H9 (cell line): ENCODE results near the gene PLD1. TPM values are rescaled to one million over a fixed set of nuclear protein-coding genes. Genes with fewer than 3 reads are reported as not detected.

Source experiments
- DNase-seq: peaks from one replicate; pipeline ENCODE4 v3.0.0-alpha.2; 2017
- H2AFZ ChIP-seq: one replicate; pipeline ENCODE4 v1.6.1; 2013; ENCODE audit warnings: mild to moderate bottlenecking, low read length, control low read depth, moderate library complexity
- H2AK5ac ChIP-seq: 2 replicates; pipeline ENCODE4 v1.6.1; 2013; ENCODE audit warnings: low read length, control low read depth, mixed read lengths; ENCODE audit not compliant: insufficient read length
- H2BK120ac ChIP-seq: one replicate; pipeline ENCODE4 v1.6.1; 2013; ENCODE audit warnings: low read depth, mild to moderate bottlenecking, low read length, control low read depth, inconsistent platforms; ENCODE audit not compliant: poor library complexity, severe bottlenecking
- H2BK12ac ChIP-seq: 2 replicates; pipeline ENCODE4 v1.6.1; 2013; ENCODE audit warnings: low read length, control low read depth, mixed read lengths, low read depth; ENCODE audit not compliant: insufficient read length
- H2BK15ac ChIP-seq: 2 replicates; pipeline ENCODE4 v1.6.1; 2013; ENCODE audit warnings: low read depth, low read length, control low read depth
- H2BK20ac ChIP-seq: one replicate; pipeline ENCODE4 v1.6.1; 2013; ENCODE audit warnings: low read depth, mild to moderate bottlenecking, low read length, control low read depth, inconsistent platforms; ENCODE audit not compliant: poor library complexity, severe bottlenecking
- H2BK5ac ChIP-seq: 2 replicates; pipeline ENCODE4 v1.6.1; 2013; ENCODE audit warnings: low read length, control low read depth, mixed read lengths; ENCODE audit not compliant: insufficient read length
- H3K14ac ChIP-seq: 2 replicates; pipeline ENCODE4 v1.6.1; 2013; ENCODE audit warnings: low read length, control low read depth; ENCODE audit not compliant: insufficient read depth
- H3K18ac ChIP-seq: 2 replicates; pipeline ENCODE4 v1.6.1; 2013; ENCODE audit warnings: low read depth, mild to moderate bottlenecking, mixed read lengths, low read length, control low read depth; ENCODE audit not compliant: insufficient read length
- H3K23ac ChIP-seq: 2 replicates; pipeline ENCODE4 v1.6.1; 2013; ENCODE audit warnings: low read length, control low read depth, mixed read lengths, low read depth; ENCODE audit not compliant: insufficient read length
- H3K23me2 ChIP-seq: 2 replicates; pipeline ENCODE4 v1.6.1; 2013; ENCODE audit warnings: low read depth, mild to moderate bottlenecking, mixed read lengths, low read length, control low read depth; ENCODE audit not compliant: insufficient read length, poor library complexity, severe bottlenecking
- H3K27ac ChIP-seq: 2 replicates; pipeline ENCODE4 v1.5.1; 2013; ENCODE audit warnings: low read length, control low read depth, mixed read lengths, low read depth; ENCODE audit not compliant: insufficient read length
- H3K27me3 ChIP-seq: 2 replicates; pipeline ENCODE4 v1.6.1; 2013; ENCODE audit warnings: low read length, control low read depth, inconsistent platforms; ENCODE audit not compliant: insufficient read depth
- H3K4ac ChIP-seq: 2 replicates; pipeline ENCODE4 v1.6.1; 2013; ENCODE audit warnings: low read depth, mild to moderate bottlenecking, control low read depth, inconsistent platforms, low read length, moderate library complexity
- H3K4me1 ChIP-seq: 2 replicates; pipeline ENCODE4 v1.6.1; 2013; ENCODE audit warnings: low read length, control low read depth, inconsistent platforms; ENCODE audit not compliant: insufficient read depth
- H3K4me2 ChIP-seq: 2 replicates; pipeline ENCODE4 v1.6.1; 2013; ENCODE audit warnings: low read length, control low read depth, mixed read lengths; ENCODE audit not compliant: insufficient read length, insufficient read depth
- H3K56ac ChIP-seq: 2 replicates; pipeline ENCODE4 v1.6.1; 2013; ENCODE audit warnings: low read depth, mild to moderate bottlenecking, mixed read lengths, low read length, control low read depth; ENCODE audit not compliant: insufficient read length
- H3K79me1 ChIP-seq: 2 replicates; pipeline ENCODE4 v1.6.1; 2013; ENCODE audit warnings: low read depth, mild to moderate bottlenecking, moderate library complexity, low read length, control low read depth, inconsistent platforms; ENCODE audit not compliant: insufficient read depth, poor library complexity, severe bottlenecking
- H3K79me2 ChIP-seq: 2 replicates; pipeline ENCODE4 v1.6.1; 2013; ENCODE audit warnings: low read length, control low read depth, inconsistent platforms; ENCODE audit not compliant: insufficient read depth
- H3K9ac ChIP-seq: 2 replicates; pipeline ENCODE4 v1.6.1; 2013; ENCODE audit warnings: low read length, control low read depth, mixed read lengths; ENCODE audit not compliant: insufficient read length; ENCODE audit errors: extremely low read depth
- H3K9me3 ChIP-seq: one replicate; pipeline ENCODE4 v1.6.1; 2013; ENCODE audit warnings: low read depth, low read length, inconsistent platforms; ENCODE audit not compliant: control insufficient read depth
- H3T11ph ChIP-seq: one replicate; pipeline ENCODE4 v1.6.1; 2013; ENCODE audit warnings: mild to moderate bottlenecking, low read length, control low read depth, inconsistent platforms
- H4K20me1 ChIP-seq: one replicate; pipeline ENCODE4 v1.6.1; 2013; ENCODE audit not compliant: control insufficient read depth, insufficient read length, insufficient read depth
- H4K5ac ChIP-seq: 2 replicates; pipeline ENCODE4 v1.6.1; 2013; ENCODE audit warnings: low read depth, mild to moderate bottlenecking, mixed read lengths, low read length, control low read depth; ENCODE audit not compliant: insufficient read length
- H4K8ac ChIP-seq: replicated peaks from 2 replicates; pipeline ENCODE4 v1.6.1; 2013; ENCODE audit warnings: low read length, control low read depth, mixed read lengths, low read depth; ENCODE audit not compliant: insufficient read length
- H4K91ac ChIP-seq: 2 replicates; pipeline ENCODE4 v1.6.1; 2013; ENCODE audit warnings: low read depth, mild to moderate bottlenecking, moderate library complexity, mixed read lengths, low read length, control low read depth; ENCODE audit not compliant: insufficient read length
- H3K27ac Mint-ChIP-seq, 3 experiments: 2 replicates in 2 of 3; 3 replicates in 1 of 3; pipeline ENCODE4 v1.8.0; 2020 to 2021; ENCODE audit warnings: mixed read lengths in 3 of 3, mild to moderate bottlenecking in 1 of 3, moderate library complexity in 1 of 3
- H3K27me3 Mint-ChIP-seq: 2 replicates; pipeline ENCODE4 v1.8.0; 2021; ENCODE audit warnings: low read depth, mild to moderate bottlenecking, moderate library complexity, mixed read lengths
- H3K36me3 Mint-ChIP-seq, 3 experiments: 2 replicates in 2 of 3; 3 replicates in 1 of 3; pipeline ENCODE4 v1.8.0; 2020 to 2021; ENCODE audit warnings: low read depth in 3 of 3, mixed read lengths in 3 of 3; ENCODE audit not compliant: insufficient read depth in 1 of 3
- H3K4me1 Mint-ChIP-seq, 2 experiments: 2 replicates each; pipeline ENCODE4 v1.8.0; 2020; ENCODE audit warnings: mixed read lengths in 2 of 2
- H3K4me3 Mint-ChIP-seq, 2 experiments: 2 replicates in 1 of 2; 3 replicates in 1 of 2; pipeline ENCODE4 v1.8.0; 2020 to 2021; ENCODE audit warnings: mild to moderate bottlenecking in 2 of 2, mixed read lengths in 2 of 2, moderate library complexity in 1 of 2
- H3K9me3 Mint-ChIP-seq, 2 experiments: 2 replicates in 1 of 2; 3 replicates in 1 of 2; pipeline ENCODE4 v1.8.0; 2020; ENCODE audit warnings: mild to moderate bottlenecking in 2 of 2, mixed read lengths in 2 of 2, moderate library complexity in 1 of 2
- CTCF ChIP-seq: fragments of 200-600 bp; sonication (generic); conservative IDR thresholded peaks from 3 replicates; pipeline ENCODE4 v1.8.0; 2021; ENCODE audit warnings: antibody characterized with exemption, mild to moderate bottlenecking
- WGBS: extraction: QIAGEN DNeasy Blood & Tissue Kit; methylation state at CpG from one replicate; pipeline ENCODE4 v1.1.7; 2013; ENCODE audit warnings: missing lambda C conversion rate, low lambda C conversion rate, mixed read lengths; ENCODE audit not compliant: insufficient read length; ENCODE audit errors: extremely low coverage; 5-methylcytosine and 5-hydroxymethylcytosine counted together
- total RNA-seq: library from RNA; stranded (reverse); gene quantifications from 2 replicates; pipeline ENCODE4 v1.2.1, GENCODE V29; 2021

Gene PLD1
- total RNA-seq, 1 experiment from 2014 or later: 1.8 TPM

- DNase-seq: no peak
- peaks cover 12% of the 10 kb centered on the region for H3K9me3 ChIP-seq
- no peak overlapping the region for H2BK5ac ChIP-seq
- no peaks in the 10 kb centered on the region for H3K27me3 ChIP-seq
- no peak overlapping the region for H2BK12ac ChIP-seq
- no peak overlapping the region for H3K4ac ChIP-seq
- no peak overlapping the region for H4K91ac ChIP-seq
- no peak overlapping the region for H4K8ac ChIP-seq
- no peak for TF ChIP-seq CTCF
- H3K79me1 ChIP-seq: no peaks in the 10 kb centered on the region
- Mint-ChIP-seq H3K4me1 (peaks cover 11 to 18% of the 10 kb centered on the region in 2 experiments), H3K4me3 (no peak overlapping the region), H3K9me3 (peaks cover 16 to 19% of the 10 kb centered on the region in 2 experiments), H3K36me3 (peaks cover 4 to 9% (median 7%) of the 10 kb centered on the region in 3 experiments; a peak in 6 of 7 replicates), H3K27ac (peak overlapping the region in 1 of 3 experiments; percentile 46; a peak in 2 of 7 replicates), H3K27me3 (no peaks in the 10 kb centered on the region)
- no peak overlapping the region for H3K23ac ChIP-seq
- H2AK5ac ChIP-seq: no peak overlapping the region
- no peak overlapping the region for H3K18ac ChIP-seq
- no peaks in the 10 kb centered on the region for H3K79me2 ChIP-seq
- no peak overlapping the region for H2BK120ac ChIP-seq
- no peak overlapping the region for H3T11ph ChIP-seq
- no peak overlapping the region for H3K14ac ChIP-seq
- no peaks in the 10 kb centered on the region for H4K20me1 ChIP-seq
- H2AFZ ChIP-seq: no peak overlapping the region
- peak overlapping the region; percentile 18 for H3K4me2 ChIP-seq
- WGBS: no CpG with 5 or more reads among the region's 7 CpGs
- peaks cover 5% of the 10 kb centered on the region for H3K4me1 ChIP-seq
- no peaks in the 10 kb centered on the region for H3K23me2 ChIP-seq
- H2BK15ac ChIP-seq: no peak overlapping the region
- H3K27ac ChIP-seq: no peak overlapping the region
- no peak overlapping the region for H2BK20ac ChIP-seq
- H4K5ac ChIP-seq: no peak overlapping the region
- H3K9ac ChIP-seq: no peak overlapping the region
- H3K56ac ChIP-seq: no peak overlapping the region
Observed at GRCh38 chr3:171748064-171748924, 62.0 kb downstream of the PLD1 start.
